Measurements from ENCODE around the gene SNED1.

The SNED1 gene

GRCh38 chr2:241094172-241094571 is 95.8 kb downstream of the SNED1 start:
- H3K4me3 ChIP-seq (ENCODE audit: low read depth, low read length): no peak overlapping the region
- no peaks in the 10 kb centered on the region for H3K27me3 ChIP-seq
- H3K9me3 ChIP-seq: no peaks in the 10 kb centered on the region
- H3K36me3 ChIP-seq: peaks cover 62% of the 10 kb centered on the region
- DNase-seq: no peak
- TF ChIP-seq, protein P1, sequence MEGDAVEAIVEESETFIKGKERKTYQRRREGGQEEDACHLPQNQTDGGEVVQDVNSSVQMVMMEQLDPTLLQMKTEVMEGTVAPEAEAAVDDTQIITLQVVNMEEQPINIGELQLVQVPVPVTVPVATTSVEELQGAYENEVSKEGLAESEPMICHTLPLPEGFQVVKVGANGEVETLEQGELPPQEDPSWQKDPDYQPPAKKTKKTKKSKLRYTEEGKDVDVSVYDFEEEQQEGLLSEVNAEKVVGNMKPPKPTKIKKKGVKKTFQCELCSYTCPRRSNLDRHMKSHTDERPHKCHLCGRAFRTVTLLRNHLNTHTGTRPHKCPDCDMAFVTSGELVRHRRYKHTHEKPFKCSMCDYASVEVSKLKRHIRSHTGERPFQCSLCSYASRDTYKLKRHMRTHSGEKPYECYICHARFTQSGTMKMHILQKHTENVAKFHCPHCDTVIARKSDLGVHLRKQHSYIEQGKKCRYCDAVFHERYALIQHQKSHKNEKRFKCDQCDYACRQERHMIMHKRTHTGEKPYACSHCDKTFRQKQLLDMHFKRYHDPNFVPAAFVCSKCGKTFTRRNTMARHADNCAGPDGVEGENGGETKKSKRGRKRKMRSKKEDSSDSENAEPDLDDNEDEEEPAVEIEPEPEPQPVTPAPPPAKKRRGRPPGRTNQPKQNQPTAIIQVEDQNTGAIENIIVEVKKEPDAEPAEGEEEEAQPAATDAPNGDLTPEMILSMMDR (IDR thresholded peaks at IDR 0.05; ENCODE audit: low read depth, low read length): no peak
- H3K4me1 ChIP-seq: no peaks in the 10 kb centered on the region

DNA sequence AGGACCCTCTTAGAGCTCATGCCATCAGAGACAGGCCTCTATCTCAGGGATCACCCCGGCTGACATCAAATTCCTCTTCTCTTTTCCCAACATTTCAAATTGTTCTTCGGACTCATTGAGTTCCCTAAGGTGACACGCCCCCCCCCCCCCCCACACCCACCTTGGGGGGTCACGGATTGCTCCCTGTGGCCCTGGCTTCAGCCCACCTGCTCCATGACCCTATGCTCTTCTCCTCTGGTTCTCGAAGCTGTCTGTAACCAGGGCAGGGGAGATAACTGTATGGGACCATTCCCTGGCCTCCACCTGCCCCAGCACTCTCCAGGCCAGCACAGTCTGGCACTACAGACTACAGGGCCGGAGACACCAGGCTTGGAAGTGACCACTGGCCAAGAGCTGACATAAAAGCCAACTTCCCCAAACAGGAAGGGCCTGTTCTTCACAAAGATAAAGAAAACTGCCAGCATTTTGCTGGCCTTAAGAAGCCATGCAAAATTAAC is 96.6 kb downstream of the SNED1 start:
- no peaks in the 10 kb centered on the region for H3K9me3 ChIP-seq
- no peak for DNase-seq
- no peaks in the 10 kb centered on the region for H3K4me1 ChIP-seq
- H3K27me3 ChIP-seq: no peaks in the 10 kb centered on the region
- H3K4me3 ChIP-seq (ENCODE audit: low read depth, low read length): no peak overlapping the region
- H3K36me3 ChIP-seq: peaks cover 62% of the 10 kb centered on the region
- TF ChIP-seq, protein P1 (IDR thresholded peaks at IDR 0.05; ENCODE audit: low read depth, low read length): no peak

GRCh38 chr2:241095594-241096290 is 97.3 kb downstream of the SNED1 start:
- no peak for DNase-seq
- Histone ChIP-seq H3K36me3 (peaks cover 62% of the 10 kb centered on the region), H3K4me1 (no peaks in the 10 kb centered on the region), H3K9me3 (no peaks in the 10 kb centered on the region), H3K27me3 (no peaks in the 10 kb centered on the region), H3K4me3 (ENCODE audit: low read depth, low read length) (no peak overlapping the region)
- TF ChIP-seq, protein P1 (IDR thresholded peaks at IDR 0.05; ENCODE audit: low read depth, low read length): no peak

DNA sequence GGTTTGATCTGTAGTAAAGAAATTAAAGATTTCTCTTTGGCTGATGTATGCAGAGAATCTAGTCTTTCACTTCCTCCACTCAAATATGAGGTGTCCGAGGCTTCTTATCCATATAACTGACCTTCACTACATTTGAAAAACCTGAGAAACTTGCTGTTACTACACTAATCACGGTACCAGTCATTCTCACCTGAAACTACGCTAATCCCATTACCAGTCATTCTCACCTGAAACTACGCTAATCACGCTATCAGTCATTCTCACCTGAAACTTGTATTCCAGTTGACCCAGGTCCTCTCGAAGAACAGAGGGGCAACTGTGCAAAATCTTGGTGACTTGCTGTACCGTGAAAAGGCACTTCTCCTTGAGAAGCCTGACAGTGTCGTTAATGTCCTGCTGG is 98.6 kb downstream of the SNED1 start:
- H3K36me3 ChIP-seq: peaks cover 62% of the 10 kb centered on the region
- DNase-seq: no peak
- TF ChIP-seq, protein P1 (IDR thresholded peaks at IDR 0.05; ENCODE audit: low read depth, low read length): no peak
- H3K27me3 ChIP-seq: no peaks in the 10 kb centered on the region
- no peak overlapping the region for H3K4me3 ChIP-seq (ENCODE audit: low read depth, low read length)
- H3K9me3 ChIP-seq: no peaks in the 10 kb centered on the region
- H3K4me1 ChIP-seq: no peaks in the 10 kb centered on the region

- DNase-seq: no peak
- TF ChIP-seq, protein P1 (IDR thresholded peaks at IDR 0.05; ENCODE audit: low read depth, low read length): no peak
- Histone ChIP-seq H3K27me3 (no peaks in the 10 kb centered on the region), H3K36me3 (peaks cover 44% of the 10 kb centered on the region), H3K9me3 (no peaks in the 10 kb centered on the region), H3K4me1 (no peaks in the 10 kb centered on the region), H3K4me3 (ENCODE audit: low read depth, low read length) (no peak overlapping the region)
Measured at GRCh38 chr2:241099246-241099645, 100.8 kb downstream of the SNED1 start.

DNA sequence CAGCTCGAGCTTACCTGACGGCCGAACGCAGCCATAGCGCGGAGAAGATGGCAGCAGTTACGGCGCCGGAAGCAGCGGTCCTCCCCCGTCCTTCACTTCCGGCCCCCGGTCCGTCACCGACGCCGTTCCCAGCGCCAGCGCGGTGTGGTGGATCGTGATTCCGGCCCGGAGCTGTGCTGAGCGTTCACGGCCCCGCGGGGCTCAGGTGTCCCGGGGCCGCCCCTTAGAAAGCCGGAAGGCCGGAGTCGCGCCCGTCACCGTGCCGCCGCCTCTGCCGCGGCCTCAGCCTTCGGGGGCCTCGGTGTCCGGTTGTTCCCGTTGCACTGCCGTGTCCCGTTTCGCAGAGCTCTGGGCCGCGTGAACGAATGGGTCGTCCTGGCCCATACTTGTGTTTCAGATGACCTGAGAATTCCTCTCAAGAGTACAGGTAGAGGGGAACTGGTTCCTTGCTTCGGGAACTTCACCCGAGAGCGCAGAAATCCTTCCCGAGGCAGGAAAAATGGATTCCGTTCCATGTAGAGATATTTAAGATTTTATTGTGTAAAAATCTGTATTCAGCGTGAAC is 103.9 kb downstream of the SNED1 start, which contains the start of gene MTERF4:
Gene MTERF4, minus strand, starts transcription at position 49 of the 565 bp plus-strand sequence. Its CDS starts 14 bp downstream, at position 35.
- peak; percentile 91 for DNase-seq
- peaks cover 16% of the 10 kb centered on the region for H3K36me3 ChIP-seq
- TF ChIP-seq, protein P1 (IDR thresholded peaks at IDR 0.05; ENCODE audit: low read depth, low read length): no peak
- H3K9me3 ChIP-seq: no peaks in the 10 kb centered on the region
- H3K27me3 ChIP-seq: no peaks in the 10 kb centered on the region
- H3K4me1 ChIP-seq: no peaks in the 10 kb centered on the region
- peak within 1 kb of the TSS; percentile 84 for H3K4me3 ChIP-seq (ENCODE audit: low read depth, low read length)
